Transverse colon (tissue), 4 donors: ENCODE measurements around the gene OR4D6.

Source experiments
- EP300 ChIP-seq: sonication (generic); formaldehyde crosslinking; IDR thresholded peaks from one replicate; pipeline ENCODE4 v1.6.1; 2017; ENCODE audit warnings: antibody characterized with exemption, low read depth
- POLR2AphosphoS5 ChIP-seq, 3 donors: sonication (generic); formaldehyde crosslinking; IDR thresholded peaks; one replicate each; pipeline ENCODE4 v1.6.1; 2016; ENCODE audit warnings: antibody characterized with exemption in 3 of 3
- TF ChIP-seq, protein P1 (sequence below), 5 experiments: fragments of 200-600 bp in 3 of 5; fragments of 450-650 bp in 2 of 5; sonication (generic) in 3 of 5; IDR thresholded peaks; 1 replicate in 2 of 5; 2 replicates in 3 of 5; pipeline ENCODE4 v1.5.1; 2016 to 2017; ENCODE audit warnings: antibody characterized with exemption in 5 of 5, inconsistent platforms in 3 of 5, mild to moderate bottlenecking in 2 of 5, moderate library complexity in 1 of 5

DNA sequence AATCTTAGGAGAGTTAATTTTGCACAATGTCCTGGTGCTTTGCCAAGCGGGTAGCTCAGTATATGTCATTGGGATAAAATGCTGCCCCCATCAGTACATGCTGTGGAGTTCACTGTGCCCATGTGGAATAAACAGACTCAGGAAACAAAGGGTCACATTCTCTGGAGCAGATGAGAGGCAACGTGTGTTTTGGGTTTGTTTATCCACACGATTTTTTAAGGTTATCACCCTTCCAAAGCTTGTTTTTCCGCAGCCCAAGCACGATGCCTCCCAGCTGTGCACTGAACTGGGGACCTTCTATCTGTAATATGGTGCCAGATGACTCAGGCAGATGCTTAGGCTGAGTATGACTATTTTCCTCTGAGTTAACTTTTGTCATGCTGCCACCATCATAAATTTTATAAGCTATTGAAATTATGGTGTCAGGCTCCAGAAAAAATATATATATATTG is 6.5 kb downstream of the OR4D6 start:
- TF ChIP-seq, protein P1, sequence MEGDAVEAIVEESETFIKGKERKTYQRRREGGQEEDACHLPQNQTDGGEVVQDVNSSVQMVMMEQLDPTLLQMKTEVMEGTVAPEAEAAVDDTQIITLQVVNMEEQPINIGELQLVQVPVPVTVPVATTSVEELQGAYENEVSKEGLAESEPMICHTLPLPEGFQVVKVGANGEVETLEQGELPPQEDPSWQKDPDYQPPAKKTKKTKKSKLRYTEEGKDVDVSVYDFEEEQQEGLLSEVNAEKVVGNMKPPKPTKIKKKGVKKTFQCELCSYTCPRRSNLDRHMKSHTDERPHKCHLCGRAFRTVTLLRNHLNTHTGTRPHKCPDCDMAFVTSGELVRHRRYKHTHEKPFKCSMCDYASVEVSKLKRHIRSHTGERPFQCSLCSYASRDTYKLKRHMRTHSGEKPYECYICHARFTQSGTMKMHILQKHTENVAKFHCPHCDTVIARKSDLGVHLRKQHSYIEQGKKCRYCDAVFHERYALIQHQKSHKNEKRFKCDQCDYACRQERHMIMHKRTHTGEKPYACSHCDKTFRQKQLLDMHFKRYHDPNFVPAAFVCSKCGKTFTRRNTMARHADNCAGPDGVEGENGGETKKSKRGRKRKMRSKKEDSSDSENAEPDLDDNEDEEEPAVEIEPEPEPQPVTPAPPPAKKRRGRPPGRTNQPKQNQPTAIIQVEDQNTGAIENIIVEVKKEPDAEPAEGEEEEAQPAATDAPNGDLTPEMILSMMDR (IDR thresholded peaks at IDR 0.05) = no peak
- no peak for TF ChIP-seq EP300
- no peak for TF ChIP-seq POLR2AphosphoS5 (IDR thresholded peaks at IDR 0.05)
